SIG-M5 treated with dmso at 0.1 percent for 504 hours (cell line): ENCODE data around the gene DLL4.

ENCODE experiments used
- DNase-seq: peaks from one replicate; lab custom pipeline; 2025; ENCODE audit not compliant: unreplicated experiment; lab: John Stamatoyannopoulos, UW

DLL4 gene

DNA sequence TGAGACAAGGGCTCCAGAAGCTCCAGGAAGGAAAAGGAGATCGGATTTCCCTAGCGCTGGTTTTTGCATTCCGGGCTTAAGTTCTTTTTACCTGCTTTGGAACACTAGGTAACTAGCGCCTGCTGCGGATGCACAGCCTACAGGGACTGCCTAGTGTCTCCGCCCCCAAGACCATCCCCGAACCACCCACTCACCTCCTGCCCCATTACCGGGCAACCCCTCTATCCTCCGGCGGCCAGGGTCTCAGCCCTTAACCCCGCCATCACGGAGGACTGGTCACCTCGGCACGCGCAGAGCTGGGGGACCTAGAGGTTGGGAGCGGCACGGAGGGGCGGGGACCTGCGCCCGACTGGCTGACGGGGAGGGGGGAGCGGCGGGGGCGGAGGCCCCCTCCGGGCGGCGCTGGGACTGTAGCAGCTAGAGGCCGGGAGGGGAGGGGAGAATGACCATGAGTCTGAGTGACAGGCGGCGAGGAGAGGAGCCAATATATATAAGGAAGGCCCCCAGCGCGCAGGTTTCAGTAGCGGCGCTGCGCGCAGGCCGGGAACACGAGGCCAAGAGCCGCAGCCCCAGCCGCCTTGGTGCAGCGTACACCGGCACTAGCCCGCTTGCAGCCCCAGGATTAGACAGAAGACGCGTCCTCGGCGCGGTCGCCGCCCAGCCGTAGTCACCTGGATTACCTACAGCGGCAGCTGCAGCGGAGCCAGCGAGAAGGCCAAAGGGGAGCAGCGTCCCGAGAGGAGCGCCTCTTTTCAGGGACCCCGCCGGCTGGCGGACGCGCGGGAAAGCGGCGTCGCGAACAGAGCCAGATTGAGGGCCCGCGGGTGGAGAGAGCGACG lies at the start of gene DLL4:
TSS of gene DLL4 (plus strand) at position 520 of the 839 bp plus-strand sequence. CDS start 329 bp downstream, outside the sequence.
- peak; percentile 50 for DNase-seq

DNA sequence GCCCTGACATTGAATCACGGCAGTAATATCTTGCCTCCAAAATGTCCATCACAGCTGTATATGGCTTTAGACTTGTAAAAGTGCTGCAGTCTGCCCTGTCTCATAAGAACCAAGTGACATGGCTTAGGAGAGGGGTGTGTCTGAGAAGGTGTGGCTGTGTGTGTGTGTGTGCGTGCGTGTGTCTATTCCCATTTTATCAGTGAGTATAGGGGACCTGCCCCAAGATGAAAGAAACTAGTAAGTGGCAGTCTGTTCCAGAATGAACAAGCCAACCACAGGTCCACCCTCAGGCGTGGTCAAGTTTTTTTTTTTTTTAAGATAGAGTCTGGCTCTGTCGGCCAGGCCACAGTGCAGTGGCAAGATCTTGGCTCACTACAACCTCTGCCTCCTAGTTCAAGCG lies 49.5 kb upstream of the DLL4 start:
- DNase-seq = no peak

DNA sequence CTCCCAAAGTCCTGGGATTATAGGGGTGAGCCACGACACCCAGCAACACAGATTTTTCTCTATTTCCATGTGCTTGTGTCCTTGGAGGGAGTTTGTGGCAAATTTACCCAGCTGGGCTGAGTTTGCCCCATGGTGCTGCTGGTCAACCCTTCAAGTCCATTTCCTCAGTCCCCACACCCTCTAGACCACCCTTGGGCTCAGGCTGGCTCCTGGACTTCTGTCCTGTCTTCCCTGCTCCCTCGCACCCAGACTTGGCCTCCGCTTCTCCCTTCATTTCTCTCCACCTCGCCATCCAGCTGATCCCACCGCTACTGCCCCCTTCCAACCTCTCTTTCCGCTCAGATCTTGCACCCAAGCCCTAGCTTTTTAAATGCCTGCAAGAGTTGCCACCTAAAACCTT lies 47.8 kb upstream of the DLL4 start:
- DNase-seq = no peak

DNA sequence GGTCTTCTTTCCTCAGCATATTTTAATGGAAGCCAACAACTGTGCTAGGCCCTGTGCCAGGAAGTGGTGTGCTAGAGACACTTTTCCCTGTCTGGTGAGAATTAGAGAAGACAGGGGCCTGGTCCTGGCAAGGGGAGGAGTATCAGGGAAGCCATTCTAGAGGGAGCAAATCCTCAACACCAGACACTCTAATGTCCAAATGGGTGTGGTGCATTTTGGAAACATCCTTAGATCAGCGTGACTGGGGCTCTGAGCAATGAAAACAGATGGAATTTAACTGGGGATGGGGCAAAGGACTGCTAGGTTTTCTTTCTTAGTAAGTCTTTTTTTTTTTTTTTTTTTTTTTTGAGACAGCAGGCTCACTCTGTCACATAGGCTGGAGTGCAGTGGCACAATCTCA lies 42.6 kb upstream of the DLL4 start:
- no peak for DNase-seq

DNA sequence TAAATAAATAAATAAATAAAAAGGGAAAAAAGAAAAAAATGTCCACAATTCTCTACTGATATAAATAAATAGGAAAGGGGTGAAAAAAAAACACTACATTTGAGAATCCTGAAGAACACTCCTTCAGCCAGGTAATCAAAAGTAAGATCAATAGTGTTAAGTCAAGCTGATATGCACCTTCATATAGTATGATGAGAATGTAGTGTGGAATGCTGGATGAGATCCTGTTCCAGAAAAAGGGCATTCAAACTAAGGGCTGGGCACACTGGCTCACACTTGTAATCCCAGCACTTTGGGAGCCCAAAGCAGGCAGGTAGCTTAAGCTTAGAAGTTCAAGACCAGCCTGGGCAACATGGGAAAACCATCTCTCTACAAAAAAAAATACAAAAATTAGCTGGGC lies 40.0 kb upstream of the DLL4 start:
- no peak for DNase-seq

DNA sequence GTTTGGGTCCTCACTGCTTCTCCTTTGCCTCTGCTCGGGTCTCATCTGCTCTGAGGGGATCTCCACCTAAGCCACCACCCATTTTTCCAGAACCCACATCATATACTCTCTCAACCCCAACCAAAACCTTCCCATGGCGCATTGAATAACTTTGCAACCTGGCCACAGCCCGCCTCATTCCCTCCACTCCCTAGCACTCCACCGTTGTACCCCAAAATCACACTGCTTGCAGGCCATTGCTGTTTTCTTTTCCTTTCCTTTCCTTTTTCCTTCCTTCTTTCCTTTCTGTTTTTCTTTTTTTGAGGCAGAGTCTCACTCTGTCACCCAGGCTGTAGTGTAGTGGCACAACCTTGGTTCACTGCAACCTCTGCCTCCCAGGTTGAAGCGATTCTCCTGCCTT lies 38.0 kb upstream of the DLL4 start:
- no peak for DNase-seq

DNA sequence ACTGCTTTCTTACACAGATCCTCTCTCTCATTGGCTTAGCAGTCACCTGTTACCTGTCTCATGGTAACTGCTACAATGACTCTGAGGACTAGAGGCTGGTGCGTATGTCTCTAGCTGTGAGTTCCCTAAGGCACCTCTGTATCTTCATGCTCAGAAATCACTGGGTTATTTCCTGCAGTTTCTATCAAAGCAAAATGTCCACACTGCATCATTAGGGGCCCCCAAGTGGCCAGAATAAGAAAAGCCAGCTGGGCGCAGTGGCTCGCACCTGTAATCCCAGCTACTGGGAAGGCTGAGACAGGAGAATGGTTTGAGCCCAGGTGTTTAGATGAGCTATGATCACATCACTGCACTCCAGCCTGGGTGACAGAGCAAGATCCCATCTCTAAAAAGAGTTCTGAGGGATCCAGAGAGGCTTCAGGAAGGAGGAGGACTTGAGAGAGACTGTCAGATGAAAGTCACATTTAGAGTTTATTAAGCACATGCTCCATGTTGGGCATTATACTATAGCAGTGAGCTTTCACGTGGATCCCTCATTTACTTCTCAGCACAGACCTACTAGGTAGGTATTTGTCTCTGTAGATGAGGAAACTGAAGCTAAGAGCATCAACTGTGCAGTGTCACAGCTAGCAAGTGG lies 37.2 kb upstream of the DLL4 start:
- peak; percentile 58 for DNase-seq

DNA sequence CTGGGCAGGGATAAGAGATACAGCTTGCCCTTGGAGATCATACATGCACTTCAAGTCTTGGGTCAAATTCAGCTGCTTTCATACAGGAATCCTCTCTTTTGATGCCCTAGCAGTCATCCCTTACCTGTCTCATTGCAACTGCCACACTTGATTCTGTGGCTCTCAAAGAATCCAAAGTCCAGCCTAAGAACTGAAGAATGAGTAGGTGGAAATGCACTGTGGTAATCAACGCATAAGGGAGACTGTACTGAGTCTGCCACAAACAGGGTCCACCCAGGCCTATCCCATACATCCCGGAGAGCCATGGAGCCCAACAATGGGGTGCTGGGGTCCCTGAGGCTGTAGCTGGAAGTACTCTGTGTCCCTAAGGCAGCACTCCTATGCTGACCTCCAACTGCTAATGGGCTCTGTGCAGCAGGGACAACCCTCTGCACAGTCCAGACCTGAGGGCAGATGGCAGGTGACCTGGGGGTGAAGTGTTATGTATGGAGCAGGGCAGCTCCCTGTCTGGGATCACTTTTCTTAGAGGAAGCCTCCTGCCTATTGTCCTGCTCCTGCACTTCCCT lies 36.6 kb upstream of the DLL4 start:
- DNase-seq = no peak

DNA sequence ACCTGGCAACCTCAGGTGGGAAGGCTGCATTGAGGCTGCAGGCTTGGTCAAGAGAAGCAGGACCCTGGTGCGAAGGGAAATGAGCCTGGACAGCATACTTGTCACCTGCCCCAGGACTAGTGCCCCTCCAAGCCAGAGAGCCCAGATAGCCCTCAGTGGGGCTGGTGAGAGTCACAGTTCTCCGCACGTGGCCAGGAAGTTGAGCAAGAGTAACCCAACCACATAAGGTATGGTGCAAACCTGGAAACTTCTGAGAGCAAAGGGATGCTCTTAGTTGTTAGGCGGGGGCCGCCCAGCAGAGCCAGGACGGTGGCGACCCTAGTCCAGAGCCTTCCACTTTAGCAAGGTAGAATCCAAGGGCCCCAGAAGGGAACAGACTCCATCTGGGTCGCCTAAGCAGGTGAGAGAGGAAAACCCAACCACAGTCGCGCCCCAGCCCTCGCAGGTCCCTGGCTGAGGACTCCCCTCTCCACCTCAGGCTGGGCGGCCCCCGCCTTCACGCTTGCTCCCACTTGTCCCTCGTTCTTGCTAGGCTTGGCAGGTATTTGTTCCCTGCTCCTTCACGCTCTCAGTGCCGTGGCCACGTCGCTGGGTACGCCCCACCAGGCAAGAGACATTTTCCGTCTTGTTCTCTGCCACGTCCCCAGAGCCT lies 36.0 kb upstream of the DLL4 start:
- DNase-seq = no peak

DNA sequence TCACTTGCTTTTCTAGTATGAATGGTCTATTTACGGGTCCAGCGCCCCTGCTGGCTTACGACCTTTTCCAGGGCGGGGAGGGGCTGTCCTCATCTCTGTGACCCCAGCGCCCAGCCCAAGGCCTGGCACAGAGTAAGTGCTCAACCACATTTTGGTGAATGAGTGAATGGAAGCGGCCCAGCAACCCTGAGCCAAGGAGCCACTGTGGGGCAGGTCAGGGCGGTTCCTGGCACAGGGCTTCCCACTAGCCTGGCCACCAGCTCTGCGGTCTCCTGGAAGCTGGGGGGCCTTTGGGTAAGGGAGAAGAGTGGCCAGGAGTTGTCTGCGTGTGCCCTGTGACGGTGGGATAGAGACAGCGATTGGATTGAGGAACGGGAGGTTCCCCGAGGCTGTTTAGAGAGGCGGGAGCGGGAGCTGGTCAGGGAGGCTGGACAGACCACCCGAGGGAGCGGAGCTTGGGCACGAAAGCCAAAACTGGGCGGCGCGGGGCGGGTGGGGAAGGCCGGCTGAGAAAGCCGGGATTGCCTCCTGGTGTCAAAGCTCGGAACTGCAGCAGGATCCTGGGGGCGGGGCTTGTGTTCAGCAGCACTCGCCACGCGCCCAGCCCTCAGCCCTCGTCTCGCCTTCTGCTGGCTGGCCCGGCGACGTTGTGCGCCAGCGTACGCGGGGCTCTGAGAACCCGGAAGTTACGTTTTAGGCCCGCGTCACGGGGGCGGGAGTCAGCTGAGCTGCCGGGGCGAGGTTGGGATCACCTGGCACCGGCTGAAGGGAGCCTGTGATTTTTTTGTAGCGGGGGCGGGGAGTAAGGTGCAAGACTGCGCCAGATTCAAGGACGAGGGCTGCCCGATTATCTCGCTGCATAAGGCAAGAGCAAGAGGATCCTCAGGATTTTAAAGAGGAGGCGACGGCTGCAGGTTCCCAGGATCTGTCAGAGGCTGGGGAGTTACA lies 35.1 kb upstream of the DLL4 start, which contains the start of gene VPS18:
TSS of gene VPS18 (plus strand) at position 718 of the 948 bp plus-strand sequence. CDS start 319 bp downstream, outside the sequence.
- DNase-seq = peak; percentile 95

DNA sequence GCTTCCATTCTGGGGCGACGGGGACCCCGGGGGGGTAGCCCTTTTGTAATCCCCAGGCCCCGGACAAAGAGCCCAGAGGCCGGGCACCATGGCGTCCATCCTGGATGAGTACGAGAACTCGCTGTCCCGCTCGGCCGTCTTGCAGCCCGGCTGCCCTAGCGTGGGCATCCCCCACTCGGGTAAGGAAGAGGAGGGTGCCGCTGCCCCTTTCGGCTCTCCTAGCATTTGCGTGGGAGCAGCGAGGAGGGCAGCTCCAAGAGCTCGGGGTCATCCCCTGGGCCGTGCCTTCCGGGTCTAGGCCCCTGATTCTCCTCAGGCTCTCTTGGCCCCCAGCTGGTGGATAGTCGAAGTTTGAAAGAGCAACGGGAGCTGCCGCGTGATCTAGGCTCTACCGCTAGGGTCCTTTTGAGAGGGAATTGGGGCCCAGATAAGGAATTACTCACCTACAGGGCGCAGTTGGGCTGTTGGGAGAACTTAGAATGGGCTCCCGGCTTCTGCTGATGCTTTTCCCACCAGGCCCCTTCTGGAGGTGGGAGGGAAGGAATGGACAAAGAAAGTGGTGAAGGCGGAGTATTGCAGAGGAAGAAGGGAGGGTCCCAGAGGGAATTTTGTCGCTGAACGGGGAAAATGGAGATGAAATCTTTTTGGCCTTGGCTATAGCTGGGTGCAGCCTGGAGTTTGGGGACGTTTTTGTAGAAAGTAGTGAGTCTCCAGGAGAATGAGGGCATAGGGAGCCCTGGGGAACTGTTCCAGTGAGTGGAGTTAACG lies 34.3 kb upstream of the DLL4 start:
- peak; percentile 82 for DNase-seq

DNA sequence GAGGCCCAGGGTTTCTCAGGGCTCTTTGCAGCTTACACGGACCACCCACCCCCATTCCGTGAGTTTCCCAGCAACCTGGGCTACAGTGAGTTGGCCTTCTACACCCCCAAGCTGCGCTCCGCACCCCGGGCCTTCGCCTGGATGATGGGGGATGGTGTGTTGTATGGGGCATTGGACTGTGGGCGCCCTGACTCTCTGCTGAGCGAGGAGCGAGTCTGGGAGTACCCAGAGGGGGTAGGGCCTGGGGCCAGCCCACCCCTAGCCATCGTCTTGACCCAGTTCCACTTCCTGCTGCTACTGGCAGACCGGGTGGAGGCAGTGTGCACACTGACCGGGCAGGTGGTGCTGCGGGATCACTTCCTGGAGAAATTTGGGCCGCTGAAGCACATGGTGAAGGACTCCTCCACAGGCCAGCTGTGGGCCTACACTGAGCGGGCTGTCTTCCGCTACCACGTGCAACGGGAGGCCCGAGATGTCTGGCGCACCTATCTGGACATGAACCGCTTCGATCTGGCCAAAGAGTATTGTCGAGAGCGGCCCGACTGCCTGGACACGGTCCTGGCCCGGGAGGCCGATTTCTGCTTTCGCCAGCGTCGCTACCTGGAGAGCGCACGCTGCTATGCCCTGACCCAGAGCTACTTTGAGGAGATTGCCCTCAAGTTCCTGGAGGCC lies 29.5 kb upstream of the DLL4 start:
- no peak for DNase-seq

DNA sequence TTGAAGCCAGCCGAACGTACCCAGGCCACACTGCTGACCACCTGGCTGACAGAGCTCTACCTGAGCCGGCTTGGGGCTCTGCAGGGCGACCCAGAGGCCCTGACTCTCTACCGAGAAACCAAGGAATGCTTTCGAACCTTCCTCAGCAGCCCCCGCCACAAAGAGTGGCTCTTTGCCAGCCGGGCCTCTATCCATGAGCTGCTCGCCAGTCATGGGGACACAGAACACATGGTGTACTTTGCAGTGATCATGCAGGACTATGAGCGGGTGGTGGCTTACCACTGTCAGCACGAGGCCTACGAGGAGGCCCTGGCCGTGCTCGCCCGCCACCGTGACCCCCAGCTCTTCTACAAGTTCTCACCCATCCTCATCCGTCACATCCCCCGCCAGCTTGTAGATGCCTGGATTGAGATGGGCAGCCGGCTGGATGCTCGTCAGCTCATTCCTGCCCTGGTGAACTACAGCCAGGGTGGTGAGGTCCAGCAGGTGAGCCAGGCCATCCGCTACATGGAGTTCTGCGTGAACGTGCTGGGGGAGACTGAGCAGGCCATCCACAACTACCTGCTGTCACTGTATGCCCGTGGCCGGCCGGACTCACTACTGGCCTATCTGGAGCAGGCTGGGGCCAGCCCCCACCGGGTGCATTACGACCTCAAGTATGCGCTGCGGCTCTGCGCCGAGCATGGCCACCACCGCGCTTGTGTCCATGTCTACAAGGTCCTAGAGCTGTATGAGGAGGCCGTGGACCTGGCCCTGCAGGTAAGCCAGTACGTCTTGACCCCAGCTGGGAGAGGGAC lies 28.7 kb upstream of the DLL4 start:
- no peak for DNase-seq

DNA sequence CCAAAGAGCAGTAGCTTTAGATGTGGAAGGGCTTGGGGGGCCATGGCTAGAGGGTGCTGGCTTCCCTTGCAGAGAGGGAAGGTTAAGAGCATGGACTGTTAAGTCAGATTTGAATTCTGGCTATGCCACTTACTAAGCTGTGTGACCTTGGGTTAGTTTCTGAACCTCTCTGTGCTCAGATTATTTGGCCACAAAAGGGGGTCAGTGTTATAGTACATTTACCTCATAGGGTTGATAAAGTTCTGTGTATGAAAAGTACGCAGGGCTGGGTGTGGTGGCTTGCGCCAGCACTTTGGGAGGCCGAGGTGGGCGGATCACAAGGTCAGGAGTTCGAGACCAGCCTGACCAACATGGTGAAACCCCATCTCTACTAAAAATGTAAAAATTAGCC lies 28.1 kb upstream of the DLL4 start:
- no peak for DNase-seq

DNA sequence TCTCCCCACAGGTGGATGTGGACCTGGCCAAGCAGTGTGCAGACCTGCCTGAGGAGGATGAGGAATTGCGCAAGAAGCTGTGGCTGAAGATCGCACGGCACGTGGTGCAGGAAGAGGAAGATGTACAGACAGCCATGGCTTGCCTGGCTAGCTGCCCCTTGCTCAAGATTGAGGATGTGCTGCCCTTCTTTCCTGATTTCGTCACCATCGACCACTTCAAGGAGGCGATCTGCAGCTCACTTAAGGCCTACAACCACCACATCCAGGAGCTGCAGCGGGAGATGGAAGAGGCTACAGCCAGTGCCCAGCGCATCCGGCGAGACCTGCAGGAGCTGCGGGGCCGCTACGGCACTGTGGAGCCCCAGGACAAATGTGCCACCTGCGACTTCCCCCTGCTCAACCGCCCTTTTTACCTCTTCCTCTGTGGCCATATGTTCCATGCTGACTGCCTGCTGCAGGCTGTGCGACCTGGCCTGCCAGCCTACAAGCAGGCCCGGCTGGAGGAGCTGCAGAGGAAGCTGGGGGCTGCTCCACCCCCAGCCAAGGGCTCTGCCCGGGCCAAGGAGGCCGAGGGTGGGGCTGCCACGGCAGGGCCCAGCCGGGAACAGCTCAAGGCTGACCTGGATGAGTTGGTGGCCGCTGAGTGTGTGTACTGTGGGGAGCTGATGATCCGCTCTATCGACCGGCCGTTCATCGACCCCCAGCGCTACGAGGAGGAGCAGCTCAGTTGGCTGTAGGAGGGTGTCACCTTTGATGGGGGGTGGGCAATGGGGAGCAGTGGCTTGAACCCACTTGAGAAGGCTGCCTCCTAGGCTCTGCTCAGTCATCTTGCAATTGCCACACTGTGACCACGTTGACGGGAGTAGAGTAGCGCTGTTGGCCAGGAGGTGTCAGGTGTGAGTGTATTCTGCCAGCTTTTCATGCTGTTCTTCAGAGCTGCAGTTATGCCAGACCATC lies 26.3 kb upstream of the DLL4 start:
- DNase-seq = peak; percentile 95

DNA sequence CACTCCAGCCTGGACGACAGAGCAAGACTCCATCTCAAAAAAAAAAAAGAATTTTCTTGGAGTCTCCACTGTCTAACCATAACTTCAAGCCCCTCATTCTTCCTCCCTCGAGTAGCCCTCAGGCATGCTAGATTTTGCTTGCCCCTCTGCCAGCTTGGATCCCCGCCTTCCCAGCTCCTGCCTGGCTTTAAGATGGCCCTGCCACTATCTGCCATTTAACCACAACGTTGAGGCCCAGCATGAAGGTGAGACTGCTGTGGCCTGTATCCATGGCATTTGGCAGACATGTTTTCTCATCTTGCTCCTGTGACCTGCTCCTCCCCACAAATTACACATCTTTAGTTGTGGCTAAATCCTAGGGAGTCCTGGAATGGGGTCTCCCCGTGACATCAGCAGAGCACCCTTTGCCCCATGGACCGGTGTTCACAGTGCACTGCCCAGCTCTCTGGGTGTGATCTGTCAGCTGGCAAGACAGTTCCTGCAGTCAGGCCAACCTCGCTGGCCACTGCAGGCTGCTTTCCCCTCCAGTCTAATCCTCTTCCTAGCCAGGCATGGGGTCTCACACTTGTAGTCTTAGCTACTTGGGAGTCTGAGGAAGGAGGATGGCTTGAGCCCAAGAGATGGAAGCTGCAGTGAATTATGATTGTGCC lies 24.5 kb upstream of the DLL4 start:
- no peak for DNase-seq
